NCI-H345 (cell line): ENCODE data around the gene PRRT4.
A peak's percentile ranks its signal among the peaks of the same experiment; 100 is the strongest.

Source experiments
- DNase-seq: peaks from one replicate; lab custom pipeline; 2025; lab: John Stamatoyannopoulos, UW

Gene PRRT4

GRCh38 chr7:128344431-128344774 lies 17.1 kb downstream of the PRRT4 start:
- no peak for DNase-seq

- peak; percentile 93 for DNase-seq
These were observed 17.7 kb downstream of the PRRT4 start, which contains the start of gene RBM28 for GRCh38 chr7:128343554-128344430. TSS of gene RBM28 (minus strand) at chr7:128343908. CDS start at chr7:128343793, 115 bp downstream.

GRCh38 chr7:128341733-128342132 lies 19.8 kb downstream of the PRRT4 start:
- DNase-seq: no peak

GRCh38 chr7:128335730-128336129 lies 25.8 kb downstream of the PRRT4 start:
- no peak for DNase-seq

- no peak for DNase-seq
These were observed 37.2 kb downstream of the PRRT4 start for GRCh38 chr7:128324368-128324680.

- no peak for DNase-seq
These were observed 37.8 kb downstream of the PRRT4 start for GRCh38 chr7:128323459-128324367.

- DNase-seq: no peak
These were observed 38.5 kb downstream of the PRRT4 start for GRCh38 chr7:128323040-128323439.

GRCh38 chr7:128322040-128322643 lies 39.3 kb downstream of the PRRT4 start:
- peak; percentile 27 for DNase-seq

- no peak for DNase-seq
These were observed 40.5 kb downstream of the PRRT4 start for GRCh38 chr7:128321044-128321422.

- DNase-seq: no peak
These were observed 42.8 kb downstream of the PRRT4 start for GRCh38 chr7:128318691-128319090.

- DNase-seq: no peak
These were observed 50.5 kb downstream of the PRRT4 start for GRCh38 chr7:128311013-128311412.

- no peak for DNase-seq
These were observed 51.0 kb downstream of the PRRT4 start for GRCh38 chr7:128310499-128310898.

GRCh38 chr7:128309976-128310375 lies 51.5 kb downstream of the PRRT4 start:
- DNase-seq: no peak

GRCh38 chr7:128309124-128309523 lies 52.4 kb downstream of the PRRT4 start:
- no peak for DNase-seq

GRCh38 chr7:128307061-128307460 lies 54.4 kb downstream of the PRRT4 start:
- no peak for DNase-seq

- peak; percentile 5 for DNase-seq
These were observed 57.3 kb downstream of the PRRT4 start for GRCh38 chr7:128304212-128304611.

GRCh38 chr7:128303643-128304042 lies 57.8 kb downstream of the PRRT4 start:
- no peak for DNase-seq

- no peak for DNase-seq
These were observed 58.4 kb downstream of the PRRT4 start for GRCh38 chr7:128303133-128303532.

- no peak for DNase-seq
These were observed 59.4 kb downstream of the PRRT4 start for GRCh38 chr7:128302139-128302538.
